Measurements from ENCODE around the gene ZSCAN29. TPM values are rescaled to one million over a fixed set of nuclear protein-coding genes. Genes with fewer than 3 reads are reported as not detected.
"Not testable (repeated sequence)": the region's sequence is repeated elsewhere in the genome, so short reads cannot be mapped to it uniquely, and the experiment has no call there.

Gene ZSCAN29
- 37.8 TPM for total RNA-seq

DNA sequence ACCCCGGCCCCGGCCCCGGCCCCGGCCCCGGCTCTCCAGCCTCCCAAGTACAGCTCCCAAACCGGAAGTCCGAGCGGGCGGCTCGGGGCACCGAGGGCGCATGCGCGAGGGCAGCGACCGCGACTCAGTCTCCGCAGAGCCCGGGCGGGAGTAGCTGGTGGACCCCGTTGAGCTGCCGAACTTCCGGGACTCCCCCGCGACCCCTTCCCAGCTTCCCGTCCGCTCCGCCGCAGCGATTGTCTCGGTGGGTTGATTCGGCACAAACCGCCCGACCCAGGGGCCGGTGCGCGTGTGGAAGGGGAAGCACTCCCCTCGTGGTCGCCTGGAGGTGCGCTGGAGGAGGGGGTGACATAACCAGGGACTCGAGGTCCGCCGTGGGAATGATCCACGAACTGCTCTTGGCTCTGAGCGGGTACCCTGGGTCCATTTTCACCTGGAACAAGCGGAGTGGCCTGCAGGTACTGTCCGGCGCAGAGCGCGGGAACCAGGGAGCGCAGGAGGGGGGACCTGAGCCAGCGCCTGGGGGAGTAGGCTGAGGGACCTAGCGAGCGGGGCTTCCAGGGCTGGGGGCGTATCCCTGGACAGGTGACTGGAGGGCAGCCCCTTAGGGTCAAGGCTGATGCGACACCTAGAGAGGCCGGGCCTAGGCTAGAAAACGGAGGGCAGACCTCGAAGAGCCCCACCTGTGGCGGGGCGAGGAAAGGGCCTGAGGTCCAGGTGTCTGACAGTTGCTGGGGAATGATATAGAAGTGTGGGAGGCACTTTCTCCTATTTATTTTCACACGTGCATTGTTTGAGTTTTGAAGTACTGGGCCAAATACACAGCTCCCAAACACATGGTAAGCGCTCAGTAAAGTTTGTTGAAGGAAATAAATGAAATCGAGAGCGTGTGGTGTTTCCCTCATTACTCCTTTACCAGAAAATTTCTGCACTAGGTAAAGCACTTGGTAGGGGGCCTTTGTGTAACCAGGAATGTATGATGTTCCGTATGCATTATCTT lies at the start of gene ZSCAN29, which contains the start of gene TUBGCP4:
Gene ZSCAN29, minus strand, starts transcription at position 69 of the 1,000 bp plus-strand sequence. CDS start 1,130 bp downstream, outside the sequence.
Gene TUBGCP4, plus strand, starts transcription at position 127 of the 1,000 bp plus-strand sequence. Its CDS starts 254 bp downstream, at position 381.
- peak; percentile 93 for DNase-seq

DNA sequence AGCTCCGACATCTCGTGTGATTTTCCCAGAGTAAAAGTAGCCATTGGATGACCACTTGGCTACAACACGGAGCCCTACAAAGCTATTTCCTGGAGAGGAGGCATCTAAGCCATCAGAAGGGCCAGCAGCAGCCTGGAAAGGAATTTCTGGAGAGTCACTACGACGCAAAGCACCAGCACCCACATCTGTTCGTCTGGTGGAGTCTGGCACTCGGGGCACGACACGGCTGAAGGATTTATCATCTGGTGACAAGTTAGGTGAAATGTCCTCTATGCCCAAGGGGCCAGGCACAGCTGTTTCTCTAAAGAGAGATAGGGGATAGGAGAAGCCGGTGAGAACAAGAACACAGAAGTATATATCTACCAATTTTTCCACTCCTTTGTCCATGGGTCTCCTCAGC lies 49.6 kb upstream of the ZSCAN29 start:
- no peak for DNase-seq

DNA sequence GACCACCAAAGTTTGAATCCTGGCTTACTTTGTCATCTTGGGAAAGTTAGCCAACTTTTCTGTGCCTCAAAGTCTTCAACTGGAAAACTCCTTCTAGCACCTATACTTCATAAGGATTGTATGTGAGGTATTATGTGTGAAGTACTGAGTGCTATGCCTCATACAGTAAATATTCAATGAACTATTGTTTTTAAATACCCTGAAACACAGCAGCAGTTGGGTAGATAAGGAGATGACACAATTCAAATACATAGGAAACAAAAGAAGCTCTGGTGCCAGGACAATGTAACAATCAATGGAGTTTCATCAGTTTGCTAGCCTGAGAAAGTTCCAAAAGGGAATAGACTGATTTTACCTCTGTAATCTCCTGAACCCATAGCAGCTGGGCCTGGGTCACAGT lies 43.4 kb upstream of the ZSCAN29 start:
- DNase-seq: no peak

- DNase-seq: no peak
These were observed 41.3 kb upstream of the ZSCAN29 start for GRCh38 chr15:43412096-43412495.

- no peak for DNase-seq
These were observed 39.9 kb upstream of the ZSCAN29 start for GRCh38 chr15:43410572-43411214.

DNA sequence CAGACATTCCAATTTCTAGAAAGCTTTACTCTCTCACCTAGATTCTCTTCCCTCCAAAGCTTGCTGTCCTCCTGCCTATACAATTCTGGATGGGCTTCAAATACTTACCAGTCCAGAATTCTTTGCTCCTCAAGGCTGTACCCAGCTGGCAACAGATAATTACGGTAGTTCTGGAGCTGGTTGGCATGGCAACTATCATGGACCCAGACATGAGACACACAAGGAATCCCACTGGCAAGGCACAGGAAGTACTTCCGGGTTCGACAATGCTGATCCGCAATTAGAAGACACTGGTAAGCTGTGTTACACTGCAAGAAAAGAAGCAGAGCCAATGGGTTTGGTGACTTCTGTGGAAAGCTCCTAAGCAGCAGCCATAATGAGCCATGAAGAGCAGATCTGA lies 37.9 kb upstream of the ZSCAN29 start:
- DNase-seq: no peak

DNA sequence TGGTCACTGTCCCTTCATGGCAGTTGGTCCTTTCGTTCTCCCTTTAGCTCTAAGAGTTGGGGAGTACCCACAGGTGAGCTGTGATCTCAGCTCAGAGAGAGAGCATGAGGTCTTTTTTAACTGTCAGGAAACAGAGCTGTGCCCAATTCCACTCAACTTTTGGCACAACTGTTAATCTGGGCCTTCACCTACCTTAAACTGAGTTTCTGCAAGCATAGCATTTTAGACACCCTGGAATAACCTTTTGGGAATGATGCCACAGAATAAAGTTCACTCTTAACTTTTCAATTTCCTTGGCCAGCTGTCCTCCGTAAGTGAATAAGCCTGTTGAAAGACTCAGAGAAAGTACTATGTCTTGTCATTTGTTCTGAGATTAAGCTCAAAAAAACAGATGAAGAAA lies 36.0 kb upstream of the ZSCAN29 start:
- DNase-seq: no peak

- DNase-seq: no peak
These were observed 35.3 kb upstream of the ZSCAN29 start for GRCh38 chr15:43406189-43406588.

DNA sequence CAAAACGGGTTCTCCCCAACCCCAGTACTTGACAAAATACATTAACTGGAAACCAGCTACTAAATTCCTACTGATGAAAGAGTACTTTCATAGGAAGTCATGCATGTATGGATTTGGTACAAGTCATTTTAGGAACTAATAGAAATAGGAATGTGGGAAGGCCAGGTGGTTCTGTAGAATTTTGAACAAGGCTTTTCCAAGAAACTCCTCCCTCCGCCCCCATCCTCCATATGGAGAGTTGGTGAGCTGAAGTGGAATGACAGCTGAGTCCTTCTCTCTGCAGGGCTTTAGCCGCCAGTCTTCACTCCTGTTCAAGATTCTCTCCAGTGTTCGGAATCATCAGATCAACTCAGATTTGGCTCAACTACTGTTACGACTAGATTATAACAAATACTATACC lies 33.3 kb upstream of the ZSCAN29 start:
- peak; percentile 2 for DNase-seq

- no peak for DNase-seq
These were observed 32.8 kb upstream of the ZSCAN29 start for GRCh38 chr15:43403616-43404015.

DNA sequence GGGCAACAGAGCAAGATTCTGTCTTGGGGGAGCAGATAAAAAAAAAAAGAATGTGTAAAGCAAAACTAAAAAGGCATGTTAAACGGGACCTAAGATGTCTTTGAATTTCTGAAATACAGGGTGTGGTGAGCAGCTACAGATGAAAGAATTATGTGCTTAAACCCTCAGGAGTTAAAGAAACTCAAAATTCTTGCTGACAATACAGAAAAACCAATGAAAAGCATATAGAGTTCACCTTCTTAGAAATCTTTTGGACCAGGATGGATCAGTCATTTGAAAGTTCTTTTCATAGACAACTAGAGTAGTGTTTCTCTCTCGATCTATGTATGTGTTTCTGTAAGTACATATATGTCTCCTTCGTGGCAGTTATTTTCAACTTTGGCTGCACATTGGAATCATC lies 31.4 kb upstream of the ZSCAN29 start:
- no peak for DNase-seq

DNA sequence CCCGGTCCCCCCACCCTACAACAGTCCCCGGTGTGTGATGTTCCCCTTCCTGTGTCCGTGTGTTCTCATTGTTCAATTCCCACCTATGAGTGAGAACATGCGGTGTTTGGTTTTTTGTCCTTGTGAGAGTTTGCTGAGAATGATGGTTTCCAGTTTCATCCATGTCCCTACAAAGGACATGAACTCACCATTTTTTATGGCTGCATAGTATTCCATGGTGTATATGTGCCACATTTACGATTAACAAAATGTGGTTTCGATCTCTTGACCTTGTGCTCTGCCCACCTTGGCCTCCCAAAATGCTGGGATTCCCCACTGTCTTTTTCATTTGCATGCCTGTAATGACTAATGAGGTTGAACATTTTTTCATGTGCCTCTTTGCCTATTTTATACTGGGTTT lies 22.7 kb upstream of the ZSCAN29 start:
- DNase-seq: not testable (repeated sequence)

DNA sequence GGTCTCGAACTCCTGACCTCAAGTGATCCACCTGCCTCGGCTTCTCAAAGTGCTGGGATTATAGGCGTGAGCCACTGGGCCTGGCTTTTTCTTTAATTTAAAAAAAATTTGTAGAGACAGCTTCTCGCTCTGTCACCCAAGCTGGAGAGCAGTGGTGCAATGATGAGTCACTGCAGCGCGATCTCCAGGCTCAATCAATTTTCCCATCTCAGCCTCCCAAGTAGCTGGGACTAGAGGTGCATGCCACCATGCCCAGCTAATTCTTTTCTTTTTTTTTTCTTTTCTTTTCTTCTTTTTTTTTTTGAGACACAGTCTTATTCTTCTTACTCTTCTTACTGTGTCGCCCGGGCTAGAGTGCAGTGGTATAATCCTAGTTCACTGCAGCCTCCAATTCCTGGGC lies 19.9 kb upstream of the ZSCAN29 start:
- no peak for DNase-seq

GRCh38 chr15:43383070-43383469 lies 12.2 kb upstream of the ZSCAN29 start:
- DNase-seq: no peak

DNA sequence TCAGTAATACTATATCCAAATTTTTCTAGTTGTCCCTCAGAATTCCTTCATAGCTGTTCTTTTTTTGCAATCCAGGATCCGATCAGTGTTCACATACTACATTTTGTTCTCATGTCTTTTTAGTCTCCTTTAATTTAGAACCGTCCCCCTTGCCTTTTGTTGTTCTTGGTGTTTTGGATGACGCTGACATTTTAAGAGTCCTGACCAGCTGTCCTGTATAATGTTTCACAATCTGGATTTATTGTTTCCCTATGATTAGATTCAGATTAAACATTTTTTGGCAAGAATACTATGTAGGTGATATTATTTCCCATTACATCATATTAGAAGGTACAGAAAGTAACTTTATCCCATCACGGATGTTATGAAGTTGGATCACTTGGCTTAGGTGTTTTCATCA lies 11.5 kb upstream of the ZSCAN29 start:
- no peak for DNase-seq

DNA sequence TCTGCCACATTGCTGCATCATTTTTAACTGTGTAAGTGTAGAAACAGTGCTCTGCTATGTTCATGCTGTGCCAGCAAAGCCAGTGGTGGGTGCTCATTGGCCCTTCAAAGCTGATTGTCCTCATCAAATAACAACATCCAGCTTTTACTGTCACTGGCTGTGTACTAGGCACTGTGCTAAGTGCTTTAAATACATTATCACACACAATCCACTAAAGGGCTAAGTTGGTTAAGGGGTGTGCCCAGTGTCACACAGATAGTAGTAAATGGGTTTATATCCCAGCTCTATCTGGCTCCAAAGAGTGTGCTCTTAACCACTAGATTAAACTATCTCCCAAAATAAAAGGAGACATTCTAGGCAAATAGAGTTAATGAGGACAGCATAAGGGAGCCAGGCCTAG lies 7.8 kb upstream of the ZSCAN29 start:
- DNase-seq: no peak

- DNase-seq: peak; percentile 23
These were observed 5.3 kb upstream of the ZSCAN29 start for GRCh38 chr15:43376017-43376705.

GRCh38 chr15:43370310-43370974 lies 401 bp downstream of the ZSCAN29 start:
- DNase-seq: peak; percentile 76

- no peak for DNase-seq
These were observed 9.4 kb downstream of the ZSCAN29 start for GRCh38 chr15:43361313-43361903.

DNA sequence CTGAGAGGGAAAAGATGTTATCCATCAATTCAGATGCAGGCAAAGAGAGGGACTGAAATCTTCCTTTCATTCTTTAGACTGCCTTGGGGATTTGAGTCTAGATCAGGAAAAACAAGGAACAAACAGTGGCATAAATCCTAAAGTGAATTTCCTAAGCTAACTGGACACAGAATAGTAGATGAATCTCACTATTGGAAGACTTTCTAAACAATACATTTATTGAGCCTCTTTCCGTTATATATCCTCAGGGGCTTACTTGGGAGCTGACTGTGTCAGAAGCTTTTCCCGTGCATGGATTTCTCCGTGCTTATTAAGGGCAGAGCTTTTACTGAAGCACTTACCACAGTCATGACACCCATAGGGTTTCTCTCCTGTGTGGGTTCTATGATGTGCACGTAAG lies 10.0 kb downstream of the ZSCAN29 start:
- DNase-seq: no peak

- DNase-seq: no peak
These were observed 18.0 kb downstream of the ZSCAN29 start for GRCh38 chr15:43352693-43353382.

Data from tongue (tissue), 2 donors.